GM21390 (cell line): ENCODE results near the gene PLTP.
"Not testable (repeated sequence)": the region's sequence is repeated elsewhere in the genome, so short reads cannot be mapped to it uniquely, and the experiment has no call there.

Source experiments
- ATAC-seq: cut with Tn5 transposase; IDR thresholded peaks from one replicate; pipeline ENCODE4 v1.9.1; 2021; ENCODE audit not compliant: unreplicated experiment

Gene PLTP

DNA sequence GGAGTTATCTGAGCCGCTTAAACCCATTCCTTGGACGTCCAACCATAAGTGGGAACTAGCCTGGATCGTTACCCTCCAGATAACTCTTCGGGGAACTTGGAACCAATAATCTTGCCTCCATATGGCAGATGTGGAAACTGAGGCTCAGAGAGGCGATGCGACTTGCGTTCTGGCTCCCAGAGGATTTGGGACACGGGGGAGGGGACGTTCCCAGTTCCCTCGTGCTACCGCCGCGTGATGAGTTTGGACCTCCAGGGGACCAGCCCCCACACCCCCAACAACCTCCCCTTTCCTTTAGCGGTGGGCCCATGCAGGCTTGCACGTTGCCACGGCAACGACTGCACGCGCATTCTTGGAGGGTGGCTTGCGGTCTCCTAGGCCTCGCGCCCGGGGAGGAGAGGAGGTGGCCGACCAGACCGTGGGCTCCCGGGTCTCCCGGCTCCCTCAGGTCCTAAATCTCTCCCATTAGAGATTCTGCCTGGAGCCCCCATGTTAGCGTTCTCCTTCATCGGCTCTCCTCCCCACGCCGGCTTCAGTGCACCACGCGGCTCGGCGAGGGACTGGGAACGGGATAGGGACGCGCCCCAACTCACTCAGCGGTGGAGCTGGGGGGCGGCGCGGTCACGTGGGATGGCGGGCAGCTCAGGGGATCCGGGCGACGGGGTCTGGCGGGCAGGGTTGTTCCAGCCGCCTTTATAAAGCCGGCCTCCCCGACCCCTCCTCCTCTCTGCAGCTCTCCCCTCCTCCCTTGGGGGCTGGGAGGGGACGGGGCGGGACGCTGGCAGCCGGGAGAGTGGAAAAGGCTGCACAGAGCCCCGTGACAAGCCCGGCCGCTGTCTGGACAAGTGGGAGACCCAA is at the start of gene PLTP:
Gene PLTP (minus strand): TSS at position 670 of the 858 bp plus-strand sequence. CDS start 703 bp downstream, outside the sequence.
- no peak for ATAC-seq

- no peak for ATAC-seq
These were observed 48.1 kb upstream of the PLTP start for GRCh38 chr20:45959956-45960630.

GRCh38 chr20:45959126-45959525 is 47.2 kb upstream of the PLTP start:
- ATAC-seq: no peak

DNA sequence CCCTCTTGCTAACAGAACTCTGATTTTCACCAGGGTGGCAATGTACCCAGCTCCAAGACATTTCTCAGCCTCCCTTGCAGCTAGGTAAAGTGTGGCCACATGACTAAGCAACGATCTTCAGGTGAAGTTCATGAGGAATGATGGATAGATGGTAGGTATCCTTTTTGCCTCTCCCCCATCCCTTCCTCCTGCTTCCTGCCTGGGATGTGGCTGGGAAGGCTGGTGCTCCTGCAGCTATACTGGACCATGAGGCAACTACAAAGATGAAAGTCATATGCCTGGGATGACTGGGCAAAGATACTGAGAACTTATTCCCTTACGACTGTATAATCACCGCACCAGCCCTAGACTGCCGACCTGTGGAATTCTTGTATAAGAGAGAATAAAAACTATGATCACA is 46.6 kb upstream of the PLTP start:
- ATAC-seq: no peak

DNA sequence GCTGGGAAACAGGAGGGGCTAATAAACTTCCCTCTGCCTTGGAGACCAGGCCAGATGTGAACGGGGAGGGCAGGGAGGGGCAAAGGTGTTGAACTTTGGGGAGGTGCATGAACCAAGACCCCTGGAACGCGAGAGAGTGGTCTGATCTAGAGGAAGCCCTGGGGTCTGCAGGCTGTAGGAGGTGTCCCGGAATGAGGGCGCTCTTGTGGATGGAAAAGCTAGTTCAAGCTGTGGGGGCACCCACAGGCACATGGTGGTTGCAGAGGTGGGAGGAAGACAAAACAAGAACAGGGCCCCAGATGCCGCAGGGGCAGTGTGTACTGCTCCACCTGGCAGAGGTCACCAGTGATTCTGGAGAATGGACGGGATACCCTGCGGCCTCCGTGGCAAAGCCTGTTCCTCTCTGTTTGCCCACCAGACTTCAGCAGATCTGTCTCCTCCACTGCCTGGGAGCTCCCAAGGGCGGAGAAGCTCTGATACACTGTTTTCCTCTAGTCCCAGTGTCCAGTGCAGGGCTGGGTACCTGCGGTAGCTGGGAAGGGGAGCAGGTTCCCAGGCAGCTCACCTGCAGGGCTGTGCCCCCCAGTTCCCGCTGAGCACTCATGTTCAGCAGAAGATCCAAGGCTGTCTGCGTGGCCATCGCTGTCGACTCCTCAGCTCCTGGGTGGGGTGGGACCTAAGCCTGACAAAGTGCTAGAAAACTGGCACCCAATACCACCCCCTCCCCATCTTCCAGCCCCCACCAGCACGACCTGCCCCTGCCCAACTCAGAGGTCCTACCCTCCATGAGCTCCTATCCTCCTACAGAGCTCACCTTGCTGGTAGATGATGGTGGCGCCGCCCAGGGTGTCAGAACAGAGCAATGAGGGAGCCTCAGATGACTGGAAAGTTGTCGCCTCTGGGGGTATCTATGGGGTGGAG is 45.3 kb upstream of the PLTP start:
- no peak for ATAC-seq

GRCh38 chr20:45956326-45956725 is 44.4 kb upstream of the PLTP start:
- ATAC-seq: not testable (repeated sequence)

GRCh38 chr20:45953672-45954071 is 41.7 kb upstream of the PLTP start:
- ATAC-seq: no peak

- ATAC-seq: no peak
These were observed 40.9 kb upstream of the PLTP start for GRCh38 chr20:45952861-45953260.

DNA sequence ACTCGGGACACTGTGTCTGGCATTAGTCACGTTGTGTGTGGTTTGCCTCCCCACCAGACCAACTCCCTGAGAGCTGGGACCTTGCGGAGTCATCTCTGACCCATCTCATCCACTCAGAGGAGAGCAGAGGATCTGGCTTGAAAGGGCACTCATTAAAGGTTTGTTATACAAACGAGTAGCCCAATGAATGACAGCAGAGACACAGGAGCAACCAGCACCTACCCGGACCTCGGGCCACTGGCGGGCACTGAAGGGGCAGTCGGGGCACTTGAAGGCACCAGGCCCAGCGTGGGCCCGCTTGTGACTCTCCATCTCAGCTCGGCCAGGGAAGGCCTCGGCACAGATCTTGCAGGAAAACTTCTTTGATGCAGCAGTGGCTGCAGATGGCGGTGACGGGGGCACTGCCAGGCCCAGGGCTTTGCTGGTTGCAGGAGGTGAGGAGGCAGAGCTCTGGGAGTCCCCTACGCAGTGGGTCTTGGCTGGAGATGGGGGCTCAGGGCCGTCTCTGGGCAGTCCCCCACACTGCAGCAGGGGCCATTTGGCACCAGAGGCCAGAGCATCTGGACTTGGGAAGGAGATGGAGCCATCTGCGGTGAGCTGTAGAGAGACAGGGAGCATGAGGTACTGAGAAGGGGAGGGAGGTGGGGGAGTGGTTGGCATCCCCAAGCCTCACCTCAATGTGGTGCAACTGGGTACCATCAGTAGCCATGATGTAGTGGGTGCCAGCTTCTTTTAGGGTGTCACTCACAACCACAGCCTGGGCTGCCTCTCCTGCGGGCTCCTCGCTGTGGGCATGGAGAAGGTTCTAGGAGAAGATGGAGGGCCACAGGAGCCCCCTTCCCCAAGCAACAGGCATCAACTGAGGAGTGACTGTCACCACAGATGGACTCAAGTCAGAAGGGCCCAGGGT is 40.2 kb upstream of the PLTP start:
- no peak for ATAC-seq

GRCh38 chr20:45950330-45950646 is 38.3 kb upstream of the PLTP start:
- no peak for ATAC-seq

DNA sequence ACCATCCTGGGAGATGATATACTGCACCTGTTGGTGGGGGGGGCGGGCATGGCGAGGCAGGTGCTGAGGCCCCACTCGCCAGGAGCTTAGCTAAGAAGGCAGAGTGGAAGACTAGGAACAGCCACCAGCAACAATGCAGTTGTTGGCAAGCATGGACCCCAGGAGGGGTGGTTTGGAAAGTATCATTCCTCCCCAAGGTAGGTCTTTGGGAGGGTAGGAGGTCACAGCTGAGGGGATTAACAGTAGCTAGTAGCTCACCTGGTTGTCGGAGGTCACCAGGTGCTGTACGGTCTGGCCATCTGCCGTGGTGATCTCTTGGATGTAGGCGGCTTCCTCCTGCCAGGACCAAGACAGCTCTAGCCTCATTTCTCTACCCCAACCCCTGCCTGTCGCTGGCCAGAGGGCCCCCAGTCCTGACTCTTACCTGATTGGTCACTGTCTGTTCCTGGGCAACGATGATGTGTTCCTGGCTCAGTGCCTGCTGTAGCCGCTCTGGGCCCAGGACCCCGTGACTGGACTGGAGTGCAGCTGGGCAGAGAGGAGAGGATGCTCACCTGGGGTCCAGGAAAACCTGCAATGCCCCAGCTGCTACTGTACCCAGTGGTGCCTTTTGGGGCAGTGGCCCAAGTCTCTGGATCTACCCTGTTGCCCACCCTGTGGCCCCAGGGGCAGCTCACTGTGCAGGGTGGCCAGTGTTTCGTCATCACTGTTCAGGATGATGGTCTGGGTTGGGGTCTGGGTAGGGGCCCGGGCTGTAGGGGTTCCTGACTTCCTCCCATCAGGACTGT is 37.8 kb upstream of the PLTP start:
- no peak for ATAC-seq

- ATAC-seq: no peak
These were observed 37.0 kb upstream of the PLTP start for GRCh38 chr20:45948742-45949541.

- no peak for ATAC-seq
These were observed 36.3 kb upstream of the PLTP start for GRCh38 chr20:45948261-45948733.

DNA sequence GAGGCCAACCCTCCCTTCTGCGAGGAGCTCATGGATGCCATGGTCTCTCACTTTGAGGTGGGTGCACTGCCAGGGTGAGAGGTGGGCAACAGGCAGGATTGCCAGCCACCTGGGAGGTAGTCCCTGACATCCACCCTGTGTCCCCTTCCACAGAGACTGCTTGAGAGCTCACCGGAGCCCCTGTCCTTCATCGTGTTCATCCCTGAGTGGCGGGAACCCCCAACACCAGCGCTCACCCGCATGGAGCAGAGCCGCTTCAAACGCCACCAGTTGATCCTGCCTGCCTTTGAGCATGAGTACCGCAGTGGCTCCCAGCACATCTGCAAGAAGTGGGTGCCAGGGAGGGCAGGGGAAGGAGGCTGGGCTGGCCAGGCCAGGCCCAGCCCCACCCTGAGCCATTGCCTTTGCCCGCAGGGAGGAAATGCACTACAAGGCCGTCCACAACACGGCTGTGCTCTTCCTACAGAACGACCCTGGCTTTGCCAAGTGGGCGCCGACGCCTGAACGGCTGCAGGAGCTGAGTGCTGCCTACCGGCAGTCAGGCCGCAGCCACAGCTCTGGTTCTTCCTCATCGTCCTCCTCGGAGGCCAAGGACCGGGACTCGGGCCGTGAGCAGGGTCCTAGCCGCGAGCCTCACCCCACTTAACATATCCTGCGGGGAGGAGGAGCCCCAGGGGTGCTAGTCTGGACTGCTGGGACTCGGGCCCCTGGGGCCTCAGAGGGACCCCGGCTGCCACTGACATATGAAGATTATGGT is 35.3 kb upstream of the PLTP start:
- no peak for ATAC-seq

GRCh38 chr20:45946149-45946970 is 34.4 kb upstream of the PLTP start:
- no peak for ATAC-seq

DNA sequence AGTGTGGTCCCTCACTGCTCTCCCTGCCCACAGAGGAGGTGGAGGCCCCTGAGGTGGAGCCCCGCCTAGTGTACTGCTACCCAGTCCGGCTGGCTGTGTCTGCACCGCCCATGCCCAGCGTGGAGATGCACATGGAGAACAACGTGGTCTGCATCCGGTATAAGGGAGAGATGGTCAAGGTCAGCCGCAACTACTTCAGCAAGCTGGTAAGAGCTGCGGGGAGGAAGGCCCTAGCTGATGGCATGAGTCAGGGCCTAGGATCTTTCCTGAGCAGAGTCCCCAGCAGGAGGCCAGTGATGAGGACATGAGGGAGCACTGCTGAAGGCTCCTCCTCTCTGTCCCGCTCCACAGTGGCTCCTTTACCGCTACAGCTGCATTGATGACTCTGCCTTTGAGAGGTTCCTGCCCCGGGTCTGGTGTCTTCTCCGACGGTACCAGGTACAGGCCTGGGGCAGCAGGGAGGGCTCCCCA is 33.8 kb upstream of the PLTP start:
- no peak for ATAC-seq
